HEK293 (cell line): ENCODE results near the gene MFSD2B.
A peak's percentile ranks its signal among the peaks of the same experiment; 100 is the strongest.

Experiments
- CTCF ChIA-PET: fragments of 350-600 bp; formaldehyde crosslinking; extraction: SDS; loops from one replicate; lab custom pipeline; 2021; ENCODE audit warnings: antibody characterized with exemption; lab: Yijun Ruan, JAX
- POLR2A ChIA-PET: fragments of 300-600 bp; formaldehyde crosslinking; extraction: SDS; loops from one replicate; lab custom pipeline; 2020; ENCODE audit warnings: antibody characterized with exemption, inconsistent platforms; lab: Yijun Ruan, JAX
- H3K27ac ChIP-seq: fragments of 200-500 bp; sonication (Bioruptor generic); 2 replicates; pipeline ENCODE4 v1.5.1; 2014; ENCODE audit warnings: low read depth, low read length, control low read depth, inconsistent platforms; ENCODE audit errors: extremely low read depth
- H3K36me3 ChIP-seq, 2 experiments: fragments of 200-500 bp in 1 of 2; sonication (Bioruptor generic) in 1 of 2; 1 replicate in 1 of 2; 2 replicates in 1 of 2; pipeline ENCODE4 v1.5.1; 2014 to 2017; ENCODE audit warnings: inconsistent platforms in 2 of 2, low read length in 2 of 2; ENCODE audit not compliant: control insufficient read depth in 2 of 2, insufficient read depth in 1 of 2
- H3K4me1 ChIP-seq: fragments of 200-500 bp; sonication (Bioruptor generic); 2 replicates; pipeline ENCODE4 v1.5.1; 2014; ENCODE audit warnings: mild to moderate bottlenecking, low read length, inconsistent platforms; ENCODE audit not compliant: control insufficient read depth, insufficient read depth
- H3K4me3 ChIP-seq: 2 replicates; pipeline ENCODE4 v1.5.1; 2011; ENCODE audit warnings: low read depth, mild to moderate bottlenecking, control low read depth, low read length, moderate library complexity
- H3K9me3 ChIP-seq: fragments of 200-500 bp; sonication (Bioruptor generic); 2 replicates; pipeline ENCODE4 v1.5.1; 2014; ENCODE audit warnings: low read depth, low read length, inconsistent platforms; ENCODE audit not compliant: control insufficient read depth, insufficient read depth
- GLIS1 ChIP-seq: fragments of 450-650 bp; formaldehyde crosslinking; IDR thresholded peaks from 2 replicates; pipeline ENCODE4 v1.5.1; 2016; ENCODE audit warnings: missing biosample characterization, missing genetic modification characterization
- ZBTB8A ChIP-seq: fragments of 450-650 bp; formaldehyde crosslinking; IDR thresholded peaks from 2 replicates; pipeline ENCODE4 v1.5.1; 2016; ENCODE audit warnings: missing biosample characterization, missing genetic modification characterization
- ZFHX2 ChIP-seq: fragments of 450-650 bp; formaldehyde crosslinking; conservative IDR thresholded peaks from 2 replicates; pipeline ENCODE4 v1.5.1; 2016; ENCODE audit warnings: missing biosample characterization, missing genetic modification characterization
- ZIC2 ChIP-seq: fragments of 450-650 bp; formaldehyde crosslinking; IDR thresholded peaks from 2 replicates; pipeline ENCODE4 v1.5.1; 2016; ENCODE audit warnings: missing biosample characterization, missing genetic modification characterization
- ZNF155 ChIP-seq: fragments of 450-650 bp; formaldehyde crosslinking; IDR thresholded peaks from 2 replicates; pipeline ENCODE4 v1.5.1; 2016; ENCODE audit warnings: missing biosample characterization, missing genetic modification characterization
- ZNF221 ChIP-seq: fragments of 450-650 bp; formaldehyde crosslinking; IDR thresholded peaks from 2 replicates; pipeline ENCODE4 v1.5.1; 2017; ENCODE audit warnings: missing biosample characterization, missing genetic modification characterization, borderline replicate concordance
- ZNF37A ChIP-seq: fragments of 450-650 bp; IDR thresholded peaks from 2 replicates; pipeline ENCODE4 v1.5.1; 2018; ENCODE audit warnings: missing biosample characterization, missing genetic modification characterization
- ZNF391 ChIP-seq: fragments of 450-650 bp; formaldehyde crosslinking; IDR thresholded peaks from 2 replicates; pipeline ENCODE4 v1.5.1; 2016; ENCODE audit warnings: low read depth, missing biosample characterization, missing genetic modification characterization, borderline replicate concordance
- ZNF544 ChIP-seq: fragments of 450-650 bp; formaldehyde crosslinking; IDR thresholded peaks from 2 replicates; pipeline ENCODE4 v1.5.0; 2017; ENCODE audit warnings: missing biosample characterization, missing genetic modification characterization
- ZNF571 ChIP-seq: fragments of 450-650 bp; formaldehyde crosslinking; IDR thresholded peaks from 2 replicates; pipeline ENCODE4 v1.5.0; 2017; ENCODE audit warnings: missing biosample characterization, missing genetic modification characterization
- ZXDB ChIP-seq: fragments of 450-650 bp; formaldehyde crosslinking; IDR thresholded peaks from 2 replicates; pipeline ENCODE4 v1.5.1; 2016; ENCODE audit warnings: missing biosample characterization, missing genetic modification characterization
- TF ChIP-seq, protein P1 (sequence below): fragments of 450-650 bp; formaldehyde crosslinking; IDR thresholded peaks from 2 replicates; pipeline ENCODE4 v1.5.1; 2016; ENCODE audit warnings: missing biosample characterization, missing genetic modification characterization
- TF ChIP-seq, protein P2 (sequence below): fragments of 450-650 bp; formaldehyde crosslinking; IDR thresholded peaks from 2 replicates; pipeline ENCODE4 v1.5.1; 2017; ENCODE audit warnings: missing biosample characterization, missing genetic modification characterization
- TF ChIP-seq, protein P3 (sequence below): fragments of 450-650 bp; formaldehyde crosslinking; IDR thresholded peaks from 2 replicates; pipeline ENCODE4 v1.5.1; 2016; ENCODE audit warnings: missing biosample characterization, missing genetic modification characterization
- TF ChIP-seq, protein P4 (sequence below): fragments of 450-650 bp; formaldehyde crosslinking; IDR thresholded peaks from 2 replicates; pipeline ENCODE4 v1.5.1; 2016; ENCODE audit warnings: missing biosample characterization, missing genetic modification characterization, low read depth
- TF ChIP-seq, protein P5 (sequence below): fragments of 450-650 bp; formaldehyde crosslinking; IDR thresholded peaks from 2 replicates; pipeline ENCODE4 v1.5.1; 2016; ENCODE audit warnings: missing biosample characterization, missing genetic modification characterization
- TF ChIP-seq, protein P6 (sequence below): IDR thresholded peaks from 2 replicates; pipeline ENCODE4 v1.6.1; 2011; ENCODE audit warnings: mild to moderate bottlenecking, low read depth, low read length, borderline replicate concordance

Gene MFSD2B

DNA sequence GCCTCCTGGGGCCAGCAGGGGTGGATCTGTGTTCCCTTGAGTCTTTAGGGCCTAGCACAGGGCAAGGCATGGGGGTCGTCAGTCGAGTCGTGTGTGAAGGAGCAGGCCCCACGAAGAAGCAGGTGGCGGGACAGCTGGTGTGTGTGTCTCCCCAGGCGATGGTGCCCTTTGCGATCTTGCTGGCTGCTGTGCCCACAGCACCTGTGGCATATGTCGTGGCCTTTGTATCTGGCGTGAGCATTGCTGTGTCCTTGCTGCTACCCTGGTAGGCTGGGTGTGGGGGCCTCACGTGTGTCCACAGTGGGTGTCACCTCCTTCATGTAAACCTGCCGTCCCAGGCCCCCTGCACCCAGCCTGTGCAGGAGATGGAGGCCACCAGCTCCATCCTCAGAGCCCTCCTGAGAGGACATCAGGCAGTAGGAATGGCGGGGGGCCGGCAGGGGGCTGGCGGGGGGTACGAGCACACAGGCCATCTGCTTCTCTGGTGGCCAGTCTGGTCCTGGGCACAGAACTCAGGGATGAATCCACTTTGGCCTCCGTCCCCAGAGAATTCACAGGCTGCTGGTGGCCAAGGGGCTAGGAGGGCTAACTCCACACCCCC, 13.2 kb downstream of the MFSD2B start:
- TF ChIP-seq, protein P1, sequence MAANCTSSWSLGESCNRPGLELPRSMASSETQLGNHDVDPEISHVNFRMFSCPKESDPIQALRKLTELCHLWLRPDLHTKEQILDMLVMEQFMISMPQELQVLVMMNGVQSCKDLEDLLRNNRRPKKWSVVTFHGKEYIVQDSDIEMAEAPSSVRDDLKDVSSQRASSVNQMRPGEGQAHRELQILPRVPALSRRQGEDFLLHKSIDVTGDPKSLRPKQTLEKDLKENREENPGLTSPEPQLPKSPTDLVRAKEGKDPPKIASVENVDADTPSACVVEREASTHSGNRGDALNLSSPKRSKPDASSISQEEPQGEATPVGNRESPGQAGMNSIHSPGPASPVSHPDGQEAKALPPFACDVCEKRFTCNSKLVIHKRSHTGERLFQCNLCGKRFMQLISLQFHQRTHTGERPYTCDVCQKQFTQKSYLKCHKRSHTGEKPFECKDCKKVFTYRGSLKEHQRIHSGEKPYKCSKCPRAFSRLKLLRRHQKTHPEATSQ = no peak
- TF ChIP-seq ZNF221 (tag by site-specific recombination) = no peak
- H3K36me3 ChIP-seq = peaks cover 0 to 33% of the 10 kb centered on the region in 2 experiments; a peak in 2 of 3 replicates
- CTCF ChIA-PET = no interaction called here

DNA sequence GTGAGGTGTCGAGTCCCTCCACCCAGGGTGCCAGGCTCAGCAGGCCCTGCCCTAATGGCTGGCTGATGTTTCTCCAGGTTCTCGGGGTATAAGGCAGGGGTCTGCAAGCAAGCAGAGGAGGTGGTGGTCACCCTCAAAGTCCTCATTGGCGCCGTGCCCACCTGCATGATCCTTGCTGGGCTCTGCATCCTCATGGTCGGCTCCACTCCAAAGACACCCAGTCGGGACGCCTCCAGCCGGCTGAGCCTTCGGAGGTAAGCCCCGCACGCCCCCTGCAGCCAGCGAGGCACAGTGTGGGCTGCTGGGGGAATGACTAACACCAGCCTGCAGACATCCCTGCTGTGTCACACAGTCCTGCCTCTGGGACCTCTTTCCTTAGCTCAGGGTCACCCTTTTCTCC, 14.1 kb downstream of the MFSD2B start:
- no peak overlapping the region for H3K27ac ChIP-seq
- no peaks in the 10 kb centered on the region for H3K9me3 ChIP-seq
- H3K4me1 ChIP-seq = no peaks in the 10 kb centered on the region
- peaks cover 0 to 36% of the 10 kb centered on the region in 2 experiments; a peak in 2 of 3 replicates for H3K36me3 ChIP-seq
- H3K4me3 ChIP-seq = no peak overlapping the region
- CTCF ChIA-PET = interaction anchor here (0.6 kb wide), 1 partner anchor 99 kb away, joined by 3 read pairs; no protein-coding TSS in a partner anchor
- POLR2A ChIA-PET = no interaction called here
- TF ChIP-seq ZNF37A (no peak), ZFHX2 (tag by site-specific recombination) (peak; percentile 41; the same call in 1 of the 2 replicates), ZIC2 (tag by site-specific recombination) (peak; percentile 83), GLIS1 (tag by site-specific recombination) (peak; percentile 25; the same call in 1 of the 2 replicates), ZBTB8A (tag by site-specific recombination) (0 out of 2 replicates have a peak, but pooled peaks have one; percentile 25)
- TF ChIP-seq, protein P2, sequence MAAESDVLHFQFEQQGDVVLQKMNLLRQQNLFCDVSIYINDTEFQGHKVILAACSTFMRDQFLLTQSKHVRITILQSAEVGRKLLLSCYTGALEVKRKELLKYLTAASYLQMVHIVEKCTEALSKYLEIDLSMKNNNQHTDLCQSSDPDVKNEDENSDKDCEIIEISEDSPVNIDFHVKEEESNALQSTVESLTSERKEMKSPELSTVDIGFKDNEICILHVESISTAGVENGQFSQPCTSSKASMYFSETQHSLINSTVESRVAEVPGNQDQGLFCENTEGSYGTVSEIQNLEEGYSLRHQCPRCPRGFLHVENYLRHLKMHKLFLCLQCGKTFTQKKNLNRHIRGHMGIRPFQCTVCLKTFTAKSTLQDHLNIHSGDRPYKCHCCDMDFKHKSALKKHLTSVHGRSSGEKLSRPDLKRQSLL (tag by site-specific recombination) = no peak
- TF ChIP-seq, protein P3, sequence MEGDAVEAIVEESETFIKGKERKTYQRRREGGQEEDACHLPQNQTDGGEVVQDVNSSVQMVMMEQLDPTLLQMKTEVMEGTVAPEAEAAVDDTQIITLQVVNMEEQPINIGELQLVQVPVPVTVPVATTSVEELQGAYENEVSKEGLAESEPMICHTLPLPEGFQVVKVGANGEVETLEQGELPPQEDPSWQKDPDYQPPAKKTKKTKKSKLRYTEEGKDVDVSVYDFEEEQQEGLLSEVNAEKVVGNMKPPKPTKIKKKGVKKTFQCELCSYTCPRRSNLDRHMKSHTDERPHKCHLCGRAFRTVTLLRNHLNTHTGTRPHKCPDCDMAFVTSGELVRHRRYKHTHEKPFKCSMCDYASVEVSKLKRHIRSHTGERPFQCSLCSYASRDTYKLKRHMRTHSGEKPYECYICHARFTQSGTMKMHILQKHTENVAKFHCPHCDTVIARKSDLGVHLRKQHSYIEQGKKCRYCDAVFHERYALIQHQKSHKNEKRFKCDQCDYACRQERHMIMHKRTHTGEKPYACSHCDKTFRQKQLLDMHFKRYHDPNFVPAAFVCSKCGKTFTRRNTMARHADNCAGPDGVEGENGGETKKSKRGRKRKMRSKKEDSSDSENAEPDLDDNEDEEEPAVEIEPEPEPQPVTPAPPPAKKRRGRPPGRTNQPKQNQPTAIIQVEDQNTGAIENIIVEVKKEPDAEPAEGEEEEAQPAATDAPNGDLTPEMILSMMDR (tag by site-specific recombination) = peak; percentile 75
- TF ChIP-seq, protein P4, sequence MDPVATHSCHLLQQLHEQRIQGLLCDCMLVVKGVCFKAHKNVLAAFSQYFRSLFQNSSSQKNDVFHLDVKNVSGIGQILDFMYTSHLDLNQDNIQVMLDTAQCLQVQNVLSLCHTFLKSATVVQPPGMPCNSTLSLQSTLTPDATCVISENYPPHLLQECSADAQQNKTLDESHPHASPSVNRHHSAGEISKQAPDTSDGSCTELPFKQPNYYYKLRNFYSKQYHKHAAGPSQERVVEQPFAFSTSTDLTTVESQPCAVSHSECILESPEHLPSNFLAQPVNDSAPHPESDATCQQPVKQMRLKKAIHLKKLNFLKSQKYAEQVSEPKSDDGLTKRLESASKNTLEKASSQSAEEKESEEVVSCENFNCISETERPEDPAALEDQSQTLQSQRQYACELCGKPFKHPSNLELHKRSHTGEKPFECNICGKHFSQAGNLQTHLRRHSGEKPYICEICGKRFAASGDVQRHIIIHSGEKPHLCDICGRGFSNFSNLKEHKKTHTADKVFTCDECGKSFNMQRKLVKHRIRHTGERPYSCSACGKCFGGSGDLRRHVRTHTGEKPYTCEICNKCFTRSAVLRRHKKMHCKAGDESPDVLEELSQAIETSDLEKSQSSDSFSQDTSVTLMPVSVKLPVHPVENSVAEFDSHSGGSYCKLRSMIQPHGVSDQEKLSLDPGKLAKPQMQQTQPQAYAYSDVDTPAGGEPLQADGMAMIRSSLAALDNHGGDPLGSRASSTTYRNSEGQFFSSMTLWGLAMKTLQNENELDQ (tag by site-specific recombination) = no peak
- TF ChIP-seq, all 188 proteins: peak for 5

More for the DNA sequence above, 13.2 kb downstream of the MFSD2B start:
- no peak overlapping the region for H3K27ac ChIP-seq
- H3K4me1 ChIP-seq = no peaks in the 10 kb centered on the region
- H3K9me3 ChIP-seq = no peaks in the 10 kb centered on the region
- H3K4me3 ChIP-seq = no peak overlapping the region
- POLR2A ChIA-PET = interaction anchor here (0.6 to 1.6 kb wide), 3 partner anchors 24 to 96 kb away, joined by 3 to 5 read pairs (median 5); partner anchors contain the start of genes ATAD2B and WDCP

DNA sequence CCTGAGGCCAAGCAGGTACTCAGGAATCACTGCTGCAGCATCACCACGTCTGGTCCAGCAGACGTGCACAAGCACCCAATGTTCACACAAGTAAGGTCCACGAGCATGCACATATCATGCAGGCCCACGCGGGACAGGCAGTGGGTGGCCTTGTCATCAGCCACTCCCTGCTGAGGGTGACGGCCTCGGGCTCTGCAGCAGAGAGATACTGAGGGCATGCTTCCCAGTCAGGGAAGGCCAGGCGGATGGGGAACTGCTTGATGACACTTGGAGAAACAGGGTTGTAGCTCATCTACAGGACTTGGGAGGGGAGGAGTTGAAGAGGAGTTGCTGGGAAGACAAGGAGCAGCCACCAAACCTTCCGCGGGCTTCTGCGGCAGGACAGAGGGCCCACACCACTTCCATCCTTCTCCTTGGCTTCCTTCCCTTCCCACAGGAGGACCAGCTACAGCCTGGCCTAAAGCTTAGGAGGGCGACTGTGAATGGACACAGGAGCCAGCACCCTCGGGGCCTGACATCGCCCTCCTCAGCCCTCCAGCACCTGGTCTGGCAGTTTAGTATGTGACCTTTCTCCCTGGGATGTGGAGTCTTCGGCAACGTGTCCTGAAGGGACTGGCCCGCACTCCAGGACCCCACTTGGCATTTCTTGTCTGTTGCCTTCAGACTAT, 15.2 kb downstream of the MFSD2B start:
- Histone ChIP-seq H3K9me3 (no peaks in the 10 kb centered on the region), H3K27ac (no peak overlapping the region), H3K4me1 (no peaks in the 10 kb centered on the region), H3K4me3 (no peak overlapping the region), H3K36me3 (peaks cover 7 to 47% of the 10 kb centered on the region in 2 experiments)
- POLR2A ChIA-PET = interaction anchor here (0.6 kb wide), 1 partner anchor 87 kb away, joined by 4 read pairs; no protein-coding TSS in a partner anchor
- TF ChIP-seq ZXDB (tag by site-specific recombination) (no peak), ZNF391 (tag by site-specific recombination) (no peak), ZNF544 (tag by site-specific recombination) (no peak), ZNF571 (tag by site-specific recombination) (no peak), ZNF155 (tag by site-specific recombination) (no peak), ZFHX2 (tag by site-specific recombination) (no peak)
- TF ChIP-seq, protein P5, sequence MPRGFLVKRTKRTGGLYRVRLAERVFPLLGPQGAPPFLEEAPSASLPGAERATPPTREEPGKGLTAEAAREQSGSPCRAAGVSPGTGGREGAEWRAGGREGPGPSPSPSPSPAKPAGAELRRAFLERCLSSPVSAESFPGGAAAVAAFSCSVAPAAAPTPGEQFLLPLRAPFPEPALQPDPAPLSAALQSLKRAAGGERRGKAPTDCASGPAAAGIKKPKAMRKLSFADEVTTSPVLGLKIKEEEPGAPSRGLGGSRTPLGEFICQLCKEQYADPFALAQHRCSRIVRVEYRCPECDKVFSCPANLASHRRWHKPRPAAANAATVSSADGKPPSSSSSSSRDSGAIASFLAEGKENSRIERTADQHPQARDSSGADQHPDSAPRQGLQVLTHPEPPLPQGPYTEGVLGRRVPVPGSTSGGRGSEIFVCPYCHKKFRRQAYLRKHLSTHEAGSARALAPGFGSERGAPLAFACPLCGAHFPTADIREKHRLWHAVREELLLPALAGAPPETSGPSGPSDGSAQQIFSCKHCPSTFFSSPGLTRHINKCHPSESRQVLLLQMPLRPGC (tag by site-specific recombination) = no peak
- TF ChIP-seq, protein P6, sequence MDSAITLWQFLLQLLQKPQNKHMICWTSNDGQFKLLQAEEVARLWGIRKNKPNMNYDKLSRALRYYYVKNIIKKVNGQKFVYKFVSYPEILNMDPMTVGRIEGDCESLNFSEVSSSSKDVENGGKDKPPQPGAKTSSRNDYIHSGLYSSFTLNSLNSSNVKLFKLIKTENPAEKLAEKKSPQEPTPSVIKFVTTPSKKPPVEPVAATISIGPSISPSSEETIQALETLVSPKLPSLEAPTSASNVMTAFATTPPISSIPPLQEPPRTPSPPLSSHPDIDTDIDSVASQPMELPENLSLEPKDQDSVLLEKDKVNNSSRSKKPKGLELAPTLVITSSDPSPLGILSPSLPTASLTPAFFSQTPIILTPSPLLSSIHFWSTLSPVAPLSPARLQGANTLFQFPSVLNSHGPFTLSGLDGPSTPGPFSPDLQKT = no peak
- CTCF ChIA-PET = interaction anchor here (1.8 kb wide), 1 partner anchor 17 kb away, joined by 6 read pairs; no protein-coding TSS in a partner anchor
